Measurements from ENCODE around the gene FAM171A1.
"Not testable (repeated sequence)": the region's sequence is repeated elsewhere in the genome, so short reads cannot be mapped to it uniquely, and the experiment has no call there.

The FAM171A1 gene

GRCh38 chr10:15342970-15343369 lies 28.1 kb downstream of the FAM171A1 start:
- no peak for DNase-seq

GRCh38 chr10:15341502-15342128 lies 29.5 kb downstream of the FAM171A1 start:
- no peak for DNase-seq

GRCh38 chr10:15339892-15340291 lies 31.2 kb downstream of the FAM171A1 start:
- DNase-seq = no peak

- not testable (repeated sequence) for DNase-seq
Observed at GRCh38 chr10:15337441-15337923, 33.6 kb downstream of the FAM171A1 start.

- DNase-seq = no peak
Observed at GRCh38 chr10:15336211-15336610, 34.9 kb downstream of the FAM171A1 start.

- DNase-seq = no peak
Observed at GRCh38 chr10:15335508-15335907, 35.6 kb downstream of the FAM171A1 start.

- no peak for DNase-seq
Observed at GRCh38 chr10:15334650-15335323, 36.3 kb downstream of the FAM171A1 start.

- no peak for DNase-seq
Observed at GRCh38 chr10:15333909-15334649, 37.0 kb downstream of the FAM171A1 start.

- not testable (repeated sequence) for DNase-seq
Observed at GRCh38 chr10:15333181-15333580, 37.9 kb downstream of the FAM171A1 start.

GRCh38 chr10:15331461-15331860 lies 39.6 kb downstream of the FAM171A1 start:
- no peak for DNase-seq

GRCh38 chr10:15329437-15329836 lies 41.7 kb downstream of the FAM171A1 start:
- no peak for DNase-seq

GRCh38 chr10:15325944-15326284 lies 45.2 kb downstream of the FAM171A1 start:
- no peak for DNase-seq

GRCh38 chr10:15325243-15325943 lies 45.7 kb downstream of the FAM171A1 start:
- DNase-seq = no peak

- DNase-seq = no peak
Observed at GRCh38 chr10:15324611-15325010, 46.5 kb downstream of the FAM171A1 start.

- no peak for DNase-seq
Observed at GRCh38 chr10:15324113-15324512, 47.0 kb downstream of the FAM171A1 start.

GRCh38 chr10:15322356-15322755 lies 48.7 kb downstream of the FAM171A1 start:
- DNase-seq = no peak

GRCh38 chr10:15321431-15322341 lies 49.4 kb downstream of the FAM171A1 start:
- DNase-seq = no peak

- DNase-seq = no peak
Observed at GRCh38 chr10:15320522-15321203, 50.4 kb downstream of the FAM171A1 start.

GRCh38 chr10:15320118-15320517 lies 51.0 kb downstream of the FAM171A1 start:
- DNase-seq = no peak

GRCh38 chr10:15316871-15317464 lies 54.1 kb downstream of the FAM171A1 start:
- DNase-seq = no peak

GRCh38 chr10:15316145-15316544 lies 54.9 kb downstream of the FAM171A1 start:
- no peak for DNase-seq

All from NCI-H1417 treated with DMSO at 0.1 percent for 48 hours (cell line).